Endothelial cell of umbilical vein (primary cell): ENCODE results near the gene NCOA5. TPM values are rescaled to one million over a fixed set of nuclear protein-coding genes. Genes with fewer than 3 reads are reported as not detected.

Source experiments
- BruUV-seq: library from RNA; stranded (reverse); fragments of 400-500 nt; replicated peaks from 2 replicates; lab custom pipeline; 2021; lab: Mats Ljungman, UMichigan
- CTCF ChIA-PET: fragments of 300-600, 350-600 bp; sonication (Branson Sonifier 250); formaldehyde crosslinking; loops from one replicate; lab custom pipeline; 2021; ENCODE audit warnings: antibody characterized with exemption, inconsistent platforms; lab: Charles Lee
- POLR2A ChIA-PET: fragments of 300-600, 350-600 bp; sonication (Branson Sonifier 250); formaldehyde crosslinking; loops from one replicate; lab custom pipeline; 2021; ENCODE audit warnings: antibody characterized with exemption, inconsistent platforms; lab: Charles Lee
- DNase-seq: peaks from one replicate; pipeline ENCODE4 v3.0.0-alpha.2; 2011; ENCODE audit warnings: low read depth, low spot score
- FAIRE-seq: peaks from 2 replicates; lab custom pipeline; 2011; peaks lifted over from hg19 to GRCh38; lab: Jason Lieb, UNC
- H2AFZ ChIP-seq: 2 replicates; pipeline ENCODE4 v1.6.0; 2012; ENCODE audit warnings: low read depth, low read length, control low read depth, inconsistent platforms
- H3K27ac ChIP-seq: 2 replicates; pipeline ENCODE4 v1.5.1; 2011; ENCODE audit warnings: low read depth, mild to moderate bottlenecking, control low read depth, low read length, moderate library complexity; ENCODE audit not compliant: insufficient read depth
- H3K27me3 ChIP-seq, 2 experiments: 2 replicates each; pipeline versions ENCODE4 v1.6.0 to v1.6.1; 2011; ENCODE audit warnings: low read length in 2 of 2, mixed read lengths in 1 of 2; ENCODE audit not compliant: control insufficient read depth in 2 of 2, insufficient read depth in 2 of 2
- H3K36me3 ChIP-seq, 2 experiments: 2 replicates in 1 of 2; 3 replicates in 1 of 2; pipeline ENCODE4 v1.5.1; 2011; ENCODE audit warnings: low read length in 2 of 2, mild to moderate bottlenecking in 1 of 2, moderate library complexity in 1 of 2; ENCODE audit not compliant: control insufficient read depth in 2 of 2, insufficient read depth in 2 of 2; ENCODE audit errors: extremely low read depth in 1 of 2
- H3K4me1 ChIP-seq: 3 replicates; pipeline ENCODE4 v1.5.1; 2011; ENCODE audit warnings: mild to moderate bottlenecking, low read length; ENCODE audit not compliant: control insufficient read depth, insufficient read depth; ENCODE audit errors: extremely low read depth
- H3K4me2 ChIP-seq: 2 replicates; pipeline ENCODE4 v1.6.1; 2011; ENCODE audit warnings: low read length, control low read depth, mixed read lengths; ENCODE audit not compliant: insufficient read depth
- H3K4me3 ChIP-seq, 3 experiments: fragments of 200-600 bp in 1 of 3; sonication (generic), shearing (Covaris generic) in 1 of 3; replicated peaks in 1 of 3; 2 replicates each; pipeline ENCODE4 v1.5.1; 2011 to 2016; ENCODE audit warnings: control low read depth in 3 of 3, low read length in 3 of 3, mild to moderate bottlenecking in 2 of 3, inconsistent platforms in 1 of 3, low read depth in 1 of 3, moderate library complexity in 1 of 3; ENCODE audit not compliant: insufficient read depth in 1 of 3
- H3K79me2 ChIP-seq: 2 replicates; pipeline ENCODE4 v1.6.0; 2012; ENCODE audit warnings: low read length, inconsistent platforms; ENCODE audit not compliant: control insufficient read depth, insufficient read depth
- H3K9ac ChIP-seq: replicated peaks from 2 replicates; pipeline ENCODE3; 2011; ENCODE audit warnings: low read length, control low read depth; ENCODE audit not compliant: insufficient read depth; ENCODE audit errors: extremely low read depth
- H3K9me1 ChIP-seq: replicated peaks from 3 replicates; pipeline ENCODE4 v1.6.0; 2011; ENCODE audit warnings: mild to moderate bottlenecking, low read length; ENCODE audit not compliant: control insufficient read depth, insufficient read depth; ENCODE audit errors: extremely low read depth
- H3K9me3 ChIP-seq: replicated peaks from 2 replicates; pipeline ENCODE4 v1.5.1; 2012; ENCODE audit warnings: low read length, inconsistent platforms; ENCODE audit not compliant: control insufficient read depth, insufficient read depth
- H4K20me1 ChIP-seq: replicated peaks from 2 replicates; pipeline ENCODE3; 2011; ENCODE audit warnings: mild to moderate bottlenecking, low read length; ENCODE audit not compliant: control insufficient read depth, insufficient read depth; ENCODE audit errors: extremely low read depth
- EZH2 ChIP-seq: IDR thresholded peaks from 2 replicates; pipeline ENCODE4 v1.6.1; 2012; ENCODE audit warnings: borderline replicate concordance, low read depth, mild to moderate bottlenecking, moderate library complexity, low read length, inconsistent platforms; ENCODE audit not compliant: severe bottlenecking
- FOS ChIP-seq: IDR thresholded peaks from 2 replicates; pipeline ENCODE4 v1.6.1; 2011; ENCODE audit warnings: mild to moderate bottlenecking, low read length, moderate library complexity, borderline replicate concordance; ENCODE audit not compliant: insufficient read depth
- GATA2 ChIP-seq: IDR thresholded peaks from 2 replicates; pipeline ENCODE4 v1.7.0; 2011; ENCODE audit warnings: low read depth, mild to moderate bottlenecking, moderate library complexity, mixed read lengths, low read length; ENCODE audit not compliant: insufficient read length, insufficient read depth
- JUN ChIP-seq: IDR thresholded peaks from 2 replicates; pipeline ENCODE4 v1.6.1; 2011; ENCODE audit warnings: borderline replicate concordance, low read depth; ENCODE audit not compliant: insufficient read length, insufficient read depth
- MYC ChIP-seq: IDR thresholded peaks from one replicate; pipeline ENCODE4 v1.6.1; 2011; ENCODE audit warnings: mild to moderate bottlenecking, low read depth, low read length
- POLR2A ChIP-seq: IDR thresholded peaks from 2 replicates; pipeline ENCODE4 v1.6.1; 2012; ENCODE audit warnings: low read depth, mild to moderate bottlenecking, control low read depth, low read length
- POLR2AphosphoS5 ChIP-seq: IDR thresholded peaks from 2 replicates; pipeline ENCODE4 v1.6.1; 2012; ENCODE audit warnings: low read depth, mild to moderate bottlenecking, control low read depth, low read length, moderate library complexity; ENCODE audit not compliant: insufficient read depth
- dilution Hi-C: fragments of 300-500 bp; cut with MboI; formaldehyde crosslinking; loops from one replicate; pipeline ENCODE4 v1.15.0; 2019; ENCODE audit warnings: low sequenced_read_pairs; ENCODE audit not compliant: extremely low pct_ligation_motif_present
- intact Hi-C: fragments of 100-400 bp; cut with micrococcal nuclease; formaldehyde crosslinking; loops from one replicate; pipeline ENCODE4 v1.10.0; 2022
- polyA plus RNA-seq, 4 experiments: library from polyadenylated mRNA; depleted of rRNA in 3 of 4; stranded (reverse) in 3 of 4; unstranded in 1 of 4; fragments of >200 nt; gene quantifications; 2 replicates each; pipeline versions ENCODE4 v1.2.1 to v1.2.3, GENCODE V29; 2011 to 2012; ENCODE audit warnings: missing spikeins in 1 of 4
- total RNA-seq: library from RNA; stranded (reverse); gene quantifications from 2 replicates; pipeline ENCODE4 v1.2.3, GENCODE V29; 2021
- TF ChIP-seq, protein P1 (sequence below): IDR thresholded peaks from 2 replicates; pipeline ENCODE4 v1.6.1; 2011; ENCODE audit not compliant: insufficient read depth, insufficient read length
- TF ChIP-seq, protein P2 (sequence below), 2 donors: IDR thresholded peaks; 1 replicate in 1 of 2; 2 replicates in 1 of 2; pipeline ENCODE4 v1.5.1; 2011; ENCODE audit warnings: low read length in 2 of 2, mild to moderate bottlenecking in 2 of 2, moderate library complexity in 2 of 2, control low read depth in 1 of 2, inconsistent platforms in 1 of 2, low read depth in 1 of 2; ENCODE audit not compliant: insufficient read depth in 1 of 2; ENCODE audit errors: extremely low read depth in 1 of 2

NCOA5 gene
- total and polyA plus RNA-seq, 2 donors (not counting 3 experiments of a cell fraction or from before 2014, with no cell fraction given) = 32.0 to 39.5 TPM

DNA sequence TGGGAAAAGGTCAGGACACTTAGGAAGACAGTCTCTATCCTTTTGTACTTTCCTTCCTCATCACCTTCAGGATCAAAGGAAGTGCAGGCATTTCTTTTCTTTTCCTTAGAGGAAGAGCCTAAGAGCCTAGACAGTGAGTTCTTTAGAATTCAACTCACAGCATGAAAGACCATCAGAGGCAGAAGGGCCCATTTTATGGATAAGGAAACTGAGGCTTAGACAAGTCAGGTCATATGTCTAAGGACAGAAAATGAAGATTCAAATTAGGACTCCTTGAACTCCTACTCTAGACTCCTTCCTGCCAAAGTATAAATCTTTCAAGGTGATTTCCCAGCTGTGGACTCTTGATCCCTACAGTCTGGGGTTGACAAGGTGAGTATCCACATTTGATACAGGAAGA is 39.9 kb downstream of the NCOA5 start:
- DNase-seq (no peak), FAIRE-seq (no peak)
- no peaks in the 10 kb centered on the region for H3K36me3 ChIP-seq
- TF ChIP-seq POLR2AphosphoS5 = no peak
- TF ChIP-seq, protein P1, sequence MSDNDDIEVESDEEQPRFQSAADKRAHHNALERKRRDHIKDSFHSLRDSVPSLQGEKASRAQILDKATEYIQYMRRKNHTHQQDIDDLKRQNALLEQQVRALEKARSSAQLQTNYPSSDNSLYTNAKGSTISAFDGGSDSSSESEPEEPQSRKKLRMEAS = no peak
- no peak overlapping the region for H2AFZ ChIP-seq
- H3K27ac ChIP-seq = no peak overlapping the region
- BruUV-seq = no TSS peak
- H3K27me3 ChIP-seq = no peaks in the 10 kb centered on the region
- H3K4me1 ChIP-seq = no peaks in the 10 kb centered on the region
- intact Hi-C loops (no loop called here), dilution Hi-C loops (no loop called here)
- no peaks in the 10 kb centered on the region for H3K9me3 ChIP-seq
- ChIA-PET CTCF (no interaction called here), POLR2A (no interaction called here)
- no peak overlapping the region for H3K4me3 ChIP-seq
- no peaks in the 10 kb centered on the region for H4K20me1 ChIP-seq
- H3K79me2 ChIP-seq = no peaks in the 10 kb centered on the region
- no peak overlapping the region for H3K4me2 ChIP-seq
- no peak overlapping the region for H3K9ac ChIP-seq
- no peaks in the 10 kb centered on the region for H3K9me1 ChIP-seq

DNA sequence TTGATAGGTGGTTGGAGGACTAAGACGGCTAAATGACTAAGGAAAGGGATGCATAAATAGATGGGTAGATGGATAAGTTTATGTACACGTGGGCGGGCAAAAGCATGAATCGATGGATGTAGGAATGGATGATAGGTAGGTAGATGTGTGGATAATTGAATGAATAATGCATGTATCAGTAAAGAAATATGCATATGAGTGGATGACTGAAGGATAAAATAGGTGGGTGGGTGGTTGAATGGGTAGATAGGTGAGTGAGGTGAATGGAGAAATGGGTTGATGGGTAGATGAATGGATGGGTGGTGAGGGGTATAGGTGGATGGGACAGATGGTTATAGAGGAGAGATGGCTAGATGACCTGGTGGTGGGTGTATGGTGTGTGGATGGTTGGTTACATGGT is 40.6 kb downstream of the NCOA5 start:
- TF ChIP-seq FOS = no peak
- no peak for TF ChIP-seq MYC
- TF ChIP-seq EZH2 = no peak
- TF ChIP-seq GATA2 = no peak
- TF ChIP-seq, protein P2, sequence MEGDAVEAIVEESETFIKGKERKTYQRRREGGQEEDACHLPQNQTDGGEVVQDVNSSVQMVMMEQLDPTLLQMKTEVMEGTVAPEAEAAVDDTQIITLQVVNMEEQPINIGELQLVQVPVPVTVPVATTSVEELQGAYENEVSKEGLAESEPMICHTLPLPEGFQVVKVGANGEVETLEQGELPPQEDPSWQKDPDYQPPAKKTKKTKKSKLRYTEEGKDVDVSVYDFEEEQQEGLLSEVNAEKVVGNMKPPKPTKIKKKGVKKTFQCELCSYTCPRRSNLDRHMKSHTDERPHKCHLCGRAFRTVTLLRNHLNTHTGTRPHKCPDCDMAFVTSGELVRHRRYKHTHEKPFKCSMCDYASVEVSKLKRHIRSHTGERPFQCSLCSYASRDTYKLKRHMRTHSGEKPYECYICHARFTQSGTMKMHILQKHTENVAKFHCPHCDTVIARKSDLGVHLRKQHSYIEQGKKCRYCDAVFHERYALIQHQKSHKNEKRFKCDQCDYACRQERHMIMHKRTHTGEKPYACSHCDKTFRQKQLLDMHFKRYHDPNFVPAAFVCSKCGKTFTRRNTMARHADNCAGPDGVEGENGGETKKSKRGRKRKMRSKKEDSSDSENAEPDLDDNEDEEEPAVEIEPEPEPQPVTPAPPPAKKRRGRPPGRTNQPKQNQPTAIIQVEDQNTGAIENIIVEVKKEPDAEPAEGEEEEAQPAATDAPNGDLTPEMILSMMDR (IDR thresholded peaks at IDR 0.05; ENCODE audit: extremely low read depth in 1 of 2, insufficient read depth in 1 of 2, low read depth in 1 of 2, low read length in 2 of 2) = no peak
- TF ChIP-seq JUN = no peak
- TF ChIP-seq POLR2AphosphoS5 = no peak
- no peak for TF ChIP-seq POLR2A
- TF ChIP-seq, protein P1 = no peak
- no peaks in the 10 kb centered on the region for H3K9me1 ChIP-seq
- H4K20me1 ChIP-seq = no peaks in the 10 kb centered on the region
- intact Hi-C loops = no loop called here
- H3K4me2 ChIP-seq = no peak overlapping the region
- no peaks in the 10 kb centered on the region for H3K4me1 ChIP-seq
- BruUV-seq = no TSS peak
- no peak overlapping the region for H3K9ac ChIP-seq
- ChIA-PET CTCF (no interaction called here), POLR2A (no interaction called here)
- H3K27ac ChIP-seq = no peak overlapping the region
- no peaks in the 10 kb centered on the region for H3K9me3 ChIP-seq
- no peaks in the 10 kb centered on the region for H3K27me3 ChIP-seq
- H2AFZ ChIP-seq = no peak overlapping the region
- dilution Hi-C loops = no loop called here
- H3K4me3 ChIP-seq = no peak overlapping the region
- H3K79me2 ChIP-seq = no peaks in the 10 kb centered on the region
- DNase-seq (no peak), FAIRE-seq (no peak)
- no peaks in the 10 kb centered on the region for H3K36me3 ChIP-seq
